Measurements from ENCODE around the gene POLR1G. TPM values are rescaled to one million over a fixed set of nuclear protein-coding genes. Genes with fewer than 3 reads are reported as not detected.

Gene POLR1G
- total and polyA plus RNA-seq, 9 of the 15 experiments (the other 6 are each of a cell fraction or from before 2014, with no cell fraction given) = 3.0 to 50.1 (median 27.4) TPM

DNA sequence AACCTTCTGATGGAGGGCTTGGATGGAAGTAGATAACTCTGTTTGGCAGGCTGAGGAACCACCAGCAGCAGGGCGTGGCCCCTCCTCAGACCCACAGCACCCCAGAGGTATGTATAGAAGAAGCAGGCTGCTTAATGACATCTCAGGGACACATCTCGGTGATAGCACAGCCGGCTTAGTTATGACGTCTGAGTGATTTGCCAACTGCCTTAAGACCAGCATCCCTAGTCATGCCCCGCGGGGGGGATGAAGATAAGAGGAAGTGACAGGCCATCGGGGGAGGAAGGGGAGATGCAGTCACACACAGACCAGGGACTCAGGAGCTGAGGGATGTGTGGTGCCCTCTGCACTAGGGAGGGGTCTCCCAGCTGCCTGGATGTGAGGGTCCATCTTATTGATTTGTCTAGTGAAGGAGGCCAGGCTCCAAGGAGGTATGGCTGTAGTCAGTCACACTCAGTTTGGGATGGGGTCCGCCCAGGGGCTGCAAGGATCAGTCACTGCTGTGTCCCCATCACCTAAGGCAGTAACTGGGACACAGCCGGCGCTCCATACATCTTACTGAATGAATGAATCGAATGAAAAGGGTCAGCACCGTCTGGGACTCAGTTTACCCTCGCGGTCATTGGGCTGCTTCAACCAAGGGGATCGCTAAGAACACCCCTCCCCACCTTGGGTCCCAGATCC is 36.5 kb downstream of the POLR1G start (continued):
- TF ChIP-seq, protein P1, sequence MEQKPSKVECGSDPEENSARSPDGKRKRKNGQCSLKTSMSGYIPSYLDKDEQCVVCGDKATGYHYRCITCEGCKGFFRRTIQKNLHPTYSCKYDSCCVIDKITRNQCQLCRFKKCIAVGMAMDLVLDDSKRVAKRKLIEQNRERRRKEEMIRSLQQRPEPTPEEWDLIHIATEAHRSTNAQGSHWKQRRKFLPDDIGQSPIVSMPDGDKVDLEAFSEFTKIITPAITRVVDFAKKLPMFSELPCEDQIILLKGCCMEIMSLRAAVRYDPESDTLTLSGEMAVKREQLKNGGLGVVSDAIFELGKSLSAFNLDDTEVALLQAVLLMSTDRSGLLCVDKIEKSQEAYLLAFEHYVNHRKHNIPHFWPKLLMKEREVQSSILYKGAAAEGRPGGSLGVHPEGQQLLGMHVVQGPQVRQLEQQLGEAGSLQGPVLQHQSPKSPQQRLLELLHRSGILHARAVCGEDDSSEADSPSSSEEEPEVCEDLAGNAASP (IDR thresholded peaks at IDR 0.05) = no peak
- TF ChIP-seq HNRNPH1 (optimal IDR thresholded peaks at IDR 0.05; ENCODE audit: low read depth, low read length) (no peak), EZH2 (IDR thresholded peaks at IDR 0.05; ENCODE audit: borderline replicate concordance, low read depth, low read length) (no peak), HIVEP1 (CRISPR knock-in tag; IDR thresholded peaks at IDR 0.05) (no peak), PHF21A (IDR thresholded peaks at IDR 0.05; ENCODE audit: borderline replicate concordance, low read depth) (no peak), MYBL2 (IDR thresholded peaks at IDR 0.05; ENCODE audit: low read depth) (no peak), MYBL2 (CRISPR knock-in tag; IDR thresholded peaks at IDR 0.05; ENCODE audit: borderline replicate concordance) (no peak), NBN (IDR thresholded peaks at IDR 0.05; ENCODE audit: low read depth) (no peak), EWSR1 (IDR thresholded peaks at IDR 0.05; ENCODE audit: borderline replicate concordance, low read depth, partially characterized antibody) (no peak), HINFP (tag; conservative IDR thresholded peaks at IDR 0.05; ENCODE audit: low read depth) (no peak), ELF4 (CRISPR knock-in tag; IDR thresholded peaks at IDR 0.05) (no peak), ZNF217 (CRISPR knock-in tag; IDR thresholded peaks at IDR 0.05) (no peak), ZFPM2 (CRISPR knock-in tag; IDR thresholded peaks at IDR 0.05) (no peak), CUX1 (CRISPR knock-in tag; IDR thresholded peaks at IDR 0.05) (no peak), NONO (IDR thresholded peaks at IDR 0.05; ENCODE audit: low read depth in 2 of 2, low read length in 1 of 2) (0 out of 4 replicates have a peak, but pooled peaks of 1 of the 2 experiments have one; percentile 20), CCNT2 (IDR thresholded peaks at IDR 0.05; ENCODE audit: borderline replicate concordance, extremely low read depth, insufficient read length, low read depth, low read length) (peak; percentile 47)
- TF ChIP-seq, protein P2, sequence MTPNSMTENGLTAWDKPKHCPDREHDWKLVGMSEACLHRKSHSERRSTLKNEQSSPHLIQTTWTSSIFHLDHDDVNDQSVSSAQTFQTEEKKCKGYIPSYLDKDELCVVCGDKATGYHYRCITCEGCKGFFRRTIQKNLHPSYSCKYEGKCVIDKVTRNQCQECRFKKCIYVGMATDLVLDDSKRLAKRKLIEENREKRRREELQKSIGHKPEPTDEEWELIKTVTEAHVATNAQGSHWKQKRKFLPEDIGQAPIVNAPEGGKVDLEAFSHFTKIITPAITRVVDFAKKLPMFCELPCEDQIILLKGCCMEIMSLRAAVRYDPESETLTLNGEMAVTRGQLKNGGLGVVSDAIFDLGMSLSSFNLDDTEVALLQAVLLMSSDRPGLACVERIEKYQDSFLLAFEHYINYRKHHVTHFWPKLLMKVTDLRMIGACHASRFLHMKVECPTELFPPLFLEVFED (CRISPR knock-in tag; conservative IDR thresholded peaks at IDR 0.05) = 0 out of 2 replicates have a peak, but pooled peaks have one; percentile 18

All from K562 (cell line).